ENCODE data around the gene ELAC2. TPM values are rescaled to one million over a fixed set of nuclear protein-coding genes. Genes with fewer than 3 reads are reported as not detected.

Gene ELAC2
- polyA plus RNA-seq, 1 donor from 2014 or later, result 34.6 TPM

DNA sequence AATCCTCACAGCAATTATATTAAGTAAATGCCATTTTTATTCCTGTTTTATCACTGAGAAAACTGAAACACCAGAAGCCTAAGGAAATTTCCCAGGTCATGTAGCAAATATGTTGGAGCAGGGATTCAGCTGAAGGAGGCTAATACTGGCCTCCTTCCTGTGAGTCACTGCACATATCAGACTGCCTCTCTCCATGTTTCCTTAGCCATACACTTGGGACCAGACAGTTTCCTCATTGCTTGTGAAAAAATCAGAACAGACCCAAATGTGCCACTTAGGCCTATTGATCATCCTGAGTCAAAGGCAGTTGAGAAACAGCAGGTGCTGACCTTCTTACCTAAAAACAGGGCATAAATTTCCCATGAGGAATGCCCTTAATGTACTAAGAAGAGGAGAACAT lies 18.9 kb upstream of the ELAC2 start:
- Histone ChIP-seq H3F3A (ENCODE audit: insufficient read depth, low read length, poor library complexity, severe bottlenecking) (no peaks in the 10 kb centered on the region), H4K20me1 (ENCODE audit: insufficient read depth) (no peaks in the 10 kb centered on the region), H2AFZ (ENCODE audit: low read depth, low read length) (no peak overlapping the region), H3K79me2 (replicated peaks; ENCODE audit: insufficient read depth, low read length) (no peaks in the 10 kb centered on the region), H3K36me3 (ENCODE audit: insufficient read depth, low read length) (no peaks in the 10 kb centered on the region), H3K9ac (ENCODE audit: low read length) (no peak overlapping the region), H3K9me3 (ENCODE audit: low read length) (no peaks in the 10 kb centered on the region), H3K27me3 (ENCODE audit: insufficient read depth, low read depth, low read length) (no peaks in the 10 kb centered on the region), H3K4me3 (ENCODE audit: low read length) (no peak overlapping the region), H3K4me2 (ENCODE audit: low read length) (no peak overlapping the region), H3K9me2 (ENCODE audit: insufficient read depth, low read length) (no peaks in the 10 kb centered on the region), H3K27ac (ENCODE audit: low read length) (no peak overlapping the region)
- TF ChIP-seq EZH2 (IDR thresholded peaks at IDR 0.05; ENCODE audit: borderline replicate concordance, insufficient read depth, low read length, poor library complexity, severe bottlenecking) (no peak), MXI1 (conservative IDR thresholded peaks at IDR 0.05; ENCODE audit: poor library complexity, severe bottlenecking) (no peak), EP300 (conservative IDR thresholded peaks at IDR 0.05; ENCODE audit: poor library complexity, severe bottlenecking) (no peak), POLR2AphosphoS5 (IDR thresholded peaks at IDR 0.05) (no peak), SMC3 (conservative IDR thresholded peaks at IDR 0.05; ENCODE audit: poor library complexity) (no peak), RAD21 (conservative IDR thresholded peaks at IDR 0.05) (no peak), TAF1 (IDR thresholded peaks at IDR 0.05; ENCODE audit: low read depth) (no peak), REST (IDR thresholded peaks at IDR 0.05; ENCODE audit: borderline replicate concordance) (no peak)
- TF ChIP-seq, protein P1, sequence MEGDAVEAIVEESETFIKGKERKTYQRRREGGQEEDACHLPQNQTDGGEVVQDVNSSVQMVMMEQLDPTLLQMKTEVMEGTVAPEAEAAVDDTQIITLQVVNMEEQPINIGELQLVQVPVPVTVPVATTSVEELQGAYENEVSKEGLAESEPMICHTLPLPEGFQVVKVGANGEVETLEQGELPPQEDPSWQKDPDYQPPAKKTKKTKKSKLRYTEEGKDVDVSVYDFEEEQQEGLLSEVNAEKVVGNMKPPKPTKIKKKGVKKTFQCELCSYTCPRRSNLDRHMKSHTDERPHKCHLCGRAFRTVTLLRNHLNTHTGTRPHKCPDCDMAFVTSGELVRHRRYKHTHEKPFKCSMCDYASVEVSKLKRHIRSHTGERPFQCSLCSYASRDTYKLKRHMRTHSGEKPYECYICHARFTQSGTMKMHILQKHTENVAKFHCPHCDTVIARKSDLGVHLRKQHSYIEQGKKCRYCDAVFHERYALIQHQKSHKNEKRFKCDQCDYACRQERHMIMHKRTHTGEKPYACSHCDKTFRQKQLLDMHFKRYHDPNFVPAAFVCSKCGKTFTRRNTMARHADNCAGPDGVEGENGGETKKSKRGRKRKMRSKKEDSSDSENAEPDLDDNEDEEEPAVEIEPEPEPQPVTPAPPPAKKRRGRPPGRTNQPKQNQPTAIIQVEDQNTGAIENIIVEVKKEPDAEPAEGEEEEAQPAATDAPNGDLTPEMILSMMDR (IDR thresholded peaks at IDR 0.05; ENCODE audit: poor library complexity, severe bottlenecking), result no peak

DNA sequence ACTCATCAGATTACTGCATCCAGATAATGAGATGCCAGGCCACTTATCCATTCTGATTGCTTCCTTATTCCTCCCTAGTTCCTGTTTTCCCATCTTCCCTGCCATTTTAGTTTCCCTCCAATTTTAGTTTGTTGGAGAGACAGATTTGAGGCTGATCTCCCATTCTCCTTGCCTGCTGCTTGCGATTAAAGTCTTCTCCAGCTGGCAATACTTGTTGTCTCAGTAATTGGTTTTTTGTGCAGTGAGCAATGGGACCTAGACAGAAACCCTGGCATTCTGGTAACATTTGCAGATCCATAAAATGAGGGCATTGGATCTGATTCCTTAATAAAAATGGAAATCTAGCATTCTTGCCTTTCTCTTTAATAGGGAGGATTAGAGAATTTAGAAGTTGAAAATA lies 17.6 kb upstream of the ELAC2 start:
- H3K4me3 ChIP-seq (ENCODE audit: low read length), result no peak overlapping the region
- no peaks in the 10 kb centered on the region for H3K36me3 ChIP-seq (ENCODE audit: insufficient read depth, low read length)
- TF ChIP-seq REST (IDR thresholded peaks at IDR 0.05; ENCODE audit: borderline replicate concordance) (no peak), MXI1 (conservative IDR thresholded peaks at IDR 0.05; ENCODE audit: poor library complexity, severe bottlenecking) (no peak), EP300 (conservative IDR thresholded peaks at IDR 0.05; ENCODE audit: poor library complexity, severe bottlenecking) (no peak), SMC3 (conservative IDR thresholded peaks at IDR 0.05; ENCODE audit: poor library complexity) (no peak), RAD21 (conservative IDR thresholded peaks at IDR 0.05) (no peak), POLR2AphosphoS5 (IDR thresholded peaks at IDR 0.05) (no peak), TAF1 (IDR thresholded peaks at IDR 0.05; ENCODE audit: low read depth) (no peak), EZH2 (IDR thresholded peaks at IDR 0.05; ENCODE audit: borderline replicate concordance, insufficient read depth, low read length, poor library complexity, severe bottlenecking) (no peak)
- TF ChIP-seq, protein P1 (IDR thresholded peaks at IDR 0.05; ENCODE audit: poor library complexity, severe bottlenecking), result no peak
- no peaks in the 10 kb centered on the region for H3F3A ChIP-seq (ENCODE audit: insufficient read depth, low read length, poor library complexity, severe bottlenecking)
- H4K20me1 ChIP-seq (ENCODE audit: insufficient read depth), result no peaks in the 10 kb centered on the region
- no peaks in the 10 kb centered on the region for H3K79me2 ChIP-seq (replicated peaks; ENCODE audit: insufficient read depth, low read length)
- no peaks in the 10 kb centered on the region for H3K9me3 ChIP-seq (ENCODE audit: low read length)
- H3K4me2 ChIP-seq (ENCODE audit: low read length), result no peak overlapping the region
- no peak overlapping the region for H3K27ac ChIP-seq (ENCODE audit: low read length)
- no peak overlapping the region for H3K9ac ChIP-seq (ENCODE audit: low read length)
- H2AFZ ChIP-seq (ENCODE audit: low read depth, low read length), result no peak overlapping the region
- no peaks in the 10 kb centered on the region for H3K9me2 ChIP-seq (ENCODE audit: insufficient read depth, low read length)
- no peaks in the 10 kb centered on the region for H3K27me3 ChIP-seq (ENCODE audit: insufficient read depth, low read depth, low read length)
